Measurements from ENCODE around the gene FAM229B. TPM values are rescaled to one million over a fixed set of nuclear protein-coding genes. Genes with fewer than 3 reads are reported as not detected.

FAM229B gene
- total RNA-seq, 1 experiment from 2014 or later, result 8.0 TPM

- Histone ChIP-seq H3K27me3 (ENCODE audit: control insufficient read depth, insufficient read depth, low read length) (no peaks in the 10 kb centered on the region), H3K36me3 (replicated peaks; ENCODE audit: control insufficient read depth, insufficient read depth, low read length) (no peaks in the 10 kb centered on the region), H3K4me3 (ENCODE audit: insufficient read depth, low read depth, low read length) (no peak overlapping the region)
- no peak for DNase-seq
Measured at GRCh38 chr6:112144145-112144926, 56.9 kb downstream of the FAM229B start.

GRCh38 chr6:112145080-112145573 is 57.7 kb downstream of the FAM229B start:
- Histone ChIP-seq H3K4me3 (ENCODE audit: insufficient read depth, low read depth, low read length) (no peak overlapping the region), H3K27me3 (ENCODE audit: control insufficient read depth, insufficient read depth, low read length) (no peaks in the 10 kb centered on the region), H3K36me3 (replicated peaks; ENCODE audit: control insufficient read depth, insufficient read depth, low read length) (no peaks in the 10 kb centered on the region)
- DNase-seq, result peak; percentile 8

- no peaks in the 10 kb centered on the region for H3K36me3 ChIP-seq (replicated peaks; ENCODE audit: control insufficient read depth, insufficient read depth, low read length)
- DNase-seq, result no peak
- H3K4me3 ChIP-seq (ENCODE audit: insufficient read depth, low read depth, low read length), result no peak overlapping the region
- H3K27me3 ChIP-seq (ENCODE audit: control insufficient read depth, insufficient read depth, low read length), result no peaks in the 10 kb centered on the region
Measured at GRCh38 chr6:112148103-112148502, 60.7 kb downstream of the FAM229B start.

- H3K36me3 ChIP-seq (replicated peaks; ENCODE audit: control insufficient read depth, insufficient read depth, low read length), result no peaks in the 10 kb centered on the region
- H3K4me3 ChIP-seq (ENCODE audit: insufficient read depth, low read depth, low read length), result no peak overlapping the region
- H3K27me3 ChIP-seq (ENCODE audit: control insufficient read depth, insufficient read depth, low read length), result no peaks in the 10 kb centered on the region
- DNase-seq, result no peak
Measured at GRCh38 chr6:112149236-112149635, 61.8 kb downstream of the FAM229B start.

- Histone ChIP-seq H3K4me3 (ENCODE audit: insufficient read depth, low read depth, low read length) (no peak overlapping the region), H3K27me3 (ENCODE audit: control insufficient read depth, insufficient read depth, low read length) (no peaks in the 10 kb centered on the region), H3K36me3 (replicated peaks; ENCODE audit: control insufficient read depth, insufficient read depth, low read length) (no peaks in the 10 kb centered on the region)
- no peak for DNase-seq
Measured at GRCh38 chr6:112149719-112150263, 62.4 kb downstream of the FAM229B start.

- no peaks in the 10 kb centered on the region for H3K27me3 ChIP-seq (ENCODE audit: control insufficient read depth, insufficient read depth, low read length)
- no peaks in the 10 kb centered on the region for H3K36me3 ChIP-seq (replicated peaks; ENCODE audit: control insufficient read depth, insufficient read depth, low read length)
- peak; percentile 8 for DNase-seq
- no peak overlapping the region for H3K4me3 ChIP-seq (ENCODE audit: insufficient read depth, low read depth, low read length)
Measured at GRCh38 chr6:112150363-112150762, 63.0 kb downstream of the FAM229B start.

Other genes with a start within 250 kb of the FAM229B start
- 45.4 and 85.7 TPM in 2 replicates for gene FYN, start 214.1 kb upstream of the FAM229B start, total RNA-seq (2014; rRNA removed; shearing (Covaris generic))
- gene CCN6, start 33.5 kb upstream of the FAM229B start, total RNA-seq (2014; rRNA removed; shearing (Covaris generic)), result not detected in 2 replicates
- 24.3 and 33.1 TPM in 2 replicates for gene TUBE1, start 109 bp upstream of the FAM229B start, total RNA-seq (2014; rRNA removed; shearing (Covaris generic))
- 1.1 and 2.1 TPM in 2 replicates for gene LAMA4, start 167.0 kb downstream of the FAM229B start, total RNA-seq (2014; rRNA removed; shearing (Covaris generic))